22Rv1 (cell line): ENCODE measurements around the gene PYCARD.
"Not testable (repeated sequence)": the region's sequence is repeated elsewhere in the genome, so short reads cannot be mapped to it uniquely, and the experiment has no call there.

Source experiments
- H3K27ac ChIP-seq: fragments of 450-650 bp; 2 replicates; pipeline ENCODE4 v1.5.1; 2017
- CTCF ChIP-seq: fragments of 450-650 bp; IDR thresholded peaks from 2 replicates; pipeline ENCODE4 v1.5.1; 2017; ENCODE audit warnings: mild to moderate bottlenecking
- ZFX ChIP-seq: fragments of 450-650 bp; IDR thresholded peaks from 2 replicates; pipeline ENCODE4 v1.6.1; 2017; ENCODE audit warnings: antibody characterized with exemption, borderline replicate concordance

The PYCARD gene

GRCh38 chr16:31213342-31213741 lies 10.8 kb upstream of the PYCARD start:
- no peak for TF ChIP-seq ZFX
- TF ChIP-seq CTCF = no peak
- no peak overlapping the region for H3K27ac ChIP-seq

- TF ChIP-seq ZFX = no peak
- TF ChIP-seq CTCF = no peak
- H3K27ac ChIP-seq = no peak overlapping the region
These were observed 4.2 kb upstream of the PYCARD start for GRCh38 chr16:31206776-31207175.

- TF ChIP-seq CTCF (no peak), ZFX (no peak)
- H3K27ac ChIP-seq = no peak overlapping the region
These were observed 2.5 kb upstream of the PYCARD start for GRCh38 chr16:31204871-31205666.

GRCh38 chr16:31201582-31202413 lies 762 bp downstream of the PYCARD start:
- TF ChIP-seq ZFX (no peak), CTCF (no peak)
- no peak overlapping the region for H3K27ac ChIP-seq

GRCh38 chr16:31200821-31201568 lies 1.6 kb downstream of the PYCARD start:
- no peak overlapping the region for H3K27ac ChIP-seq
- no peak for TF ChIP-seq ZFX
- TF ChIP-seq CTCF = 0 out of 2 replicates have a peak, but pooled peaks have one; percentile 6

GRCh38 chr16:31200111-31200510 lies 2.4 kb downstream of the PYCARD start:
- H3K27ac ChIP-seq = not testable (repeated sequence)

DNA sequence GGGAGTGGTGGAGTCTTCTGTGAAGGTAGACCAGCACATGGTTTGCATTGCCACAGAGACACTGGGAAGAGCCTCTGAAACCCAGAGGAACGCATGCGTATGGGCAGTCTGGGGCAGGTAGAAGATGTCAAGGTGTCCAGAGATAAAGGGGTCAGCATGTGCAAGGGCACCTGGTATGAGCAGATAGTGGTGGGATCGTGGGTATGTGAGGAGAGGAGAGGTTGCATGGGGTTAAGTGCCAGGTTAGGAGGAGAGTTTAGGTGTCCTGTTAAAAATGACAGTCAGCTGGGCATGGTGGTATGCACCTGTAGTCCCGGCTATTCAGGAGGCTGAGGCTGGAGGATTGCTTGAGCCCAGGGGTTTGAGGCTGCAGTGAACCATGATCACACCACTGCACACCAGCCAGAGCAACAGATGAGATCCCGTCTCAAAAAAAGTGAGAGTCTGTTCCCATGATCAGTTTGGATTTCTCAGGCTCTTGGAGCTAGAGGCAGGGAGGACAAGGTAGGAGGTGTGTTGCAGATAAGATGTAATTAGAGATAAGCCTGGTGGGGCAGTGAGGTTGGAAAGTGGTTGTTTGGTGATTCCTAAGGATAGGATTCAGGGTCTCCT lies 3.0 kb downstream of the PYCARD start:
- no peak overlapping the region for H3K27ac ChIP-seq
- TF ChIP-seq CTCF = no peak
- no peak for TF ChIP-seq ZFX
